GM23248 (cell line): ENCODE measurements around the gene SEPTIN5. TPM values are rescaled to one million over a fixed set of nuclear protein-coding genes. Genes with fewer than 3 reads are reported as not detected.

Source experiments
- DNase-seq: peaks from one replicate; pipeline ENCODE4 v3.0.0-alpha.2; 2015
- H2AFZ ChIP-seq: fragments of 200-600 bp; sonication (generic); 2 replicates; pipeline ENCODE4 v1.6.1; 2016; ENCODE audit warnings: antibody characterized with exemption
- H3F3A ChIP-seq: fragments of 200-600 bp; sonication (generic); 2 replicates; pipeline ENCODE4 v1.6.1; 2016; ENCODE audit warnings: mild to moderate bottlenecking, antibody characterized with exemption, mixed run types; ENCODE audit not compliant: insufficient read depth
- H3K27ac ChIP-seq: fragments of 200-600 bp; sonication (generic); 2 replicates; pipeline ENCODE4 v1.5.1; 2016; ENCODE audit warnings: mild to moderate bottlenecking
- H3K27me3 ChIP-seq: fragments of 200-600 bp; sonication (generic); replicated peaks from 2 replicates; pipeline ENCODE4 v1.6.1; 2016; ENCODE audit warnings: mild to moderate bottlenecking; ENCODE audit not compliant: insufficient read depth
- H3K36me3 ChIP-seq: fragments of 200-600 bp; sonication (generic); 2 replicates; pipeline ENCODE4 v1.6.1; 2016; ENCODE audit warnings: low read depth, mild to moderate bottlenecking
- H3K4me1 ChIP-seq: fragments of 200-600 bp; sonication (generic); 2 replicates; pipeline ENCODE4 v1.6.1; 2016; ENCODE audit warnings: mild to moderate bottlenecking; ENCODE audit not compliant: insufficient read depth
- H3K4me2 ChIP-seq: fragments of 200-600 bp; sonication (generic); one replicate; pipeline ENCODE4 v1.6.1; 2016; ENCODE audit warnings: mild to moderate bottlenecking; ENCODE audit not compliant: unreplicated experiment
- H3K4me3 ChIP-seq: fragments of 200-600 bp; sonication (generic); 2 replicates; pipeline ENCODE4 v1.5.1; 2016; ENCODE audit warnings: mild to moderate bottlenecking
- H3K79me2 ChIP-seq: fragments of 200-600 bp; sonication (generic); 2 replicates; pipeline ENCODE4 v1.6.1; 2016; ENCODE audit warnings: mild to moderate bottlenecking; ENCODE audit not compliant: insufficient read depth
- H3K9ac ChIP-seq: fragments of 200-600 bp; sonication (generic); 2 replicates; pipeline ENCODE4 v1.6.1; 2016; ENCODE audit warnings: mild to moderate bottlenecking
- H3K9me2 ChIP-seq: fragments of 200-600 bp; sonication (generic); 2 replicates; pipeline ENCODE4 v1.6.1; 2016; ENCODE audit warnings: mixed run types, mild to moderate bottlenecking, moderate library complexity; ENCODE audit not compliant: insufficient read depth
- H3K9me3 ChIP-seq: fragments of 200-600 bp; sonication (generic); one replicate; pipeline ENCODE4 v1.6.1; 2017; ENCODE audit warnings: low read depth
- H4K20me1 ChIP-seq: fragments of 200-600 bp; sonication (generic); 2 replicates; pipeline ENCODE4 v1.6.0; 2016; ENCODE audit not compliant: insufficient read depth
- EZH2 ChIP-seq: fragments of 200-600 bp; sonication (generic); IDR thresholded peaks from 2 replicates; pipeline ENCODE4 v1.6.1; 2018; ENCODE audit warnings: antibody characterized with exemption, mild to moderate bottlenecking; ENCODE audit not compliant: insufficient read depth, poor library complexity, severe bottlenecking
- EZH2phosphoT487 ChIP-seq: fragments of 200-600 bp; sonication (generic); IDR thresholded peaks from 2 replicates; pipeline ENCODE4 v1.6.1; 2018; ENCODE audit warnings: antibody characterized with exemption, moderate library complexity, mild to moderate bottlenecking, low read depth; ENCODE audit not compliant: insufficient read depth
- WGBS, 2 experiments: methylation state at CpG; one replicate each; pipeline ENCODE4 v1.1.6; 2015 to 2017; ENCODE audit warnings: low lambda C conversion rate in 2 of 2, low coverage in 1 of 2; ENCODE audit errors: missing lambda C conversion rate in 2 of 2; 5-methylcytosine and 5-hydroxymethylcytosine counted together
- in situ Hi-C: fragments of 300-500 bp; cut with MboI; formaldehyde crosslinking; loops from 2 replicates; pipeline ENCODE4 v1.15.0; 2020
- polyA plus RNA-seq: library from polyadenylated mRNA; unstranded; fragments of >200 nt; fragmentation: Nextera tagmentation; extraction: Ambion mirVana; gene quantifications from 2 replicates; pipeline ENCODE4 v1.2.1, GENCODE V29; 2016
- total RNA-seq: library from RNA; depleted of rRNA; stranded (reverse); fragments of >200 nt; shearing (Covaris generic); gene quantifications from 2 replicates; pipeline ENCODE4 v1.2.3, GENCODE V29; 2014

Gene SEPTIN5
- total and polyA plus RNA-seq, 2 experiments from 2014 or later: 17.0 to 31.5 TPM

- in situ Hi-C loops: no loop called here
- Histone ChIP-seq H3F3A (no peaks in the 10 kb centered on the region), H3K36me3 (no peaks in the 10 kb centered on the region), H3K9ac (no peak overlapping the region), H4K20me1 (no peaks in the 10 kb centered on the region), H3K79me2 (no peaks in the 10 kb centered on the region), H3K4me2 (no peak overlapping the region), H3K27me3 (no peaks in the 10 kb centered on the region; the same call in 1 of the 2 replicates), H3K4me1 (no peaks in the 10 kb centered on the region), H3K4me3 (no peak overlapping the region), H3K9me2 (no peaks in the 10 kb centered on the region), H2AFZ (no peak overlapping the region), H3K27ac (no peak overlapping the region), H3K9me3 (no peaks in the 10 kb centered on the region)
- WGBS, 2 experiments: 54 to 58% methylated on average over 10 to 12 of the region's 12 CpGs
- DNase-seq: no peak
- TF ChIP-seq EZH2phosphoT487: no peak
- TF ChIP-seq EZH2: no peak
Measured at GRCh38 chr22:19747551-19747950, 33.2 kb downstream of the SEPTIN5 start.

- H3F3A ChIP-seq: no peaks in the 10 kb centered on the region
- in situ Hi-C loops: no loop called here
- no peak for TF ChIP-seq EZH2
- no peak for TF ChIP-seq EZH2phosphoT487
- no peak overlapping the region for H3K4me2 ChIP-seq
- no peak overlapping the region for H2AFZ ChIP-seq
- no peak overlapping the region for H3K4me3 ChIP-seq
- H3K9me3 ChIP-seq: no peaks in the 10 kb centered on the region
- no peaks in the 10 kb centered on the region for H3K9me2 ChIP-seq
- H4K20me1 ChIP-seq: no peaks in the 10 kb centered on the region
- 68 to 76% methylated on average over 4 of the region's 4 CpGs for WGBS, 2 experiments
- H3K9ac ChIP-seq: no peak overlapping the region
- no peaks in the 10 kb centered on the region for H3K79me2 ChIP-seq
- no peaks in the 10 kb centered on the region for H3K4me1 ChIP-seq
- no peak for DNase-seq
- no peaks in the 10 kb centered on the region for H3K36me3 ChIP-seq
- H3K27ac ChIP-seq: no peak overlapping the region
- H3K27me3 ChIP-seq: no peaks in the 10 kb centered on the region; the same call in 1 of the 2 replicates
Measured at GRCh38 chr22:19748139-19748538, 33.8 kb downstream of the SEPTIN5 start.

- in situ Hi-C loops: no loop called here
- Histone ChIP-seq H3K4me3 (no peak overlapping the region), H4K20me1 (no peaks in the 10 kb centered on the region), H2AFZ (no peak overlapping the region), H3K9me2 (no peaks in the 10 kb centered on the region), H3K9ac (no peak overlapping the region), H3F3A (no peaks in the 10 kb centered on the region), H3K4me2 (no peak overlapping the region), H3K36me3 (no peaks in the 10 kb centered on the region), H3K27ac (no peak overlapping the region), H3K4me1 (no peaks in the 10 kb centered on the region), H3K27me3 (peaks cover 3% of the 10 kb centered on the region; the same call in 1 of the 2 replicates), H3K9me3 (no peaks in the 10 kb centered on the region), H3K79me2 (no peaks in the 10 kb centered on the region)
- 69 to 72% methylated on average over 15 of the region's 15 CpGs for WGBS, 2 experiments
- DNase-seq: no peak
- TF ChIP-seq EZH2 (no peak), EZH2phosphoT487 (no peak)
Measured at GRCh38 chr22:19748991-19749664, 34.8 kb downstream of the SEPTIN5 start.

GRCh38 chr22:19749876-19750275 lies 35.6 kb downstream of the SEPTIN5 start:
- no peak for DNase-seq
- Histone ChIP-seq H3F3A (no peaks in the 10 kb centered on the region), H3K4me3 (no peak overlapping the region), H3K9me3 (no peaks in the 10 kb centered on the region), H2AFZ (no peak overlapping the region), H4K20me1 (no peaks in the 10 kb centered on the region), H3K79me2 (no peaks in the 10 kb centered on the region), H3K9me2 (no peaks in the 10 kb centered on the region), H3K9ac (no peak overlapping the region), H3K4me2 (no peak overlapping the region), H3K36me3 (no peaks in the 10 kb centered on the region), H3K27ac (no peak overlapping the region), H3K4me1 (0 out of 2 replicates have a peak, but pooled peaks cover under 1% of the 10 kb centered on the region), H3K27me3 (peaks cover 9% of the 10 kb centered on the region; the same call in 1 of the 2 replicates)
- no peak for TF ChIP-seq EZH2phosphoT487
- no peak for TF ChIP-seq EZH2
- 69% methylated on average over 11 of the region's 12 CpGs for WGBS, 2 experiments
- in situ Hi-C loops: no loop called here
